Neuronal stem cell (in vitro differentiated cells): ENCODE data around the gene DNM3.
"Not testable (repeated sequence)": the region's sequence is repeated elsewhere in the genome, so short reads cannot be mapped to it uniquely, and the experiment has no call there.

ENCODE experiments used
- DNase-seq: peaks from one replicate; pipeline ENCODE4 v3.0.0-alpha.2; 2013; ENCODE audit warnings: low spot score
- H2AFZ ChIP-seq: one replicate; pipeline ENCODE4 v1.6.1; 2013; ENCODE audit warnings: mild to moderate bottlenecking, low read length, inconsistent platforms
- H2AK5ac ChIP-seq: 2 replicates; pipeline ENCODE4 v1.6.1; 2013; ENCODE audit warnings: low read depth, mild to moderate bottlenecking, inconsistent platforms, low read length, moderate library complexity, mixed read lengths
- H2BK120ac ChIP-seq: 2 replicates; pipeline ENCODE4 v1.6.1; 2013; ENCODE audit warnings: low read depth, mild to moderate bottlenecking, inconsistent platforms, low read length, moderate library complexity, mixed read lengths
- H2BK12ac ChIP-seq: one replicate; pipeline ENCODE4 v1.6.1; 2013; ENCODE audit warnings: low read length, inconsistent platforms
- H2BK15ac ChIP-seq: 2 replicates; pipeline ENCODE4 v1.6.1; 2013; ENCODE audit warnings: mild to moderate bottlenecking, low read length, inconsistent platforms, mixed read lengths
- H2BK5ac ChIP-seq: one replicate; pipeline ENCODE4 v1.6.1; 2013; ENCODE audit warnings: inconsistent platforms, mild to moderate bottlenecking, low read length, moderate library complexity
- H3K14ac ChIP-seq: one replicate; pipeline ENCODE4 v1.6.1; 2013; ENCODE audit warnings: low read length, inconsistent platforms
- H3K18ac ChIP-seq: 2 replicates; pipeline ENCODE4 v1.6.1; 2013; ENCODE audit warnings: low read length, inconsistent platforms
- H3K23ac ChIP-seq: 2 replicates; pipeline ENCODE4 v1.6.1; 2013; ENCODE audit warnings: low read depth, mild to moderate bottlenecking, mixed read lengths, low read length, inconsistent platforms; ENCODE audit not compliant: poor library complexity
- H3K27ac ChIP-seq: replicated peaks from 3 replicates; pipeline ENCODE4 v1.5.1; 2013; ENCODE audit warnings: low read length, inconsistent platforms
- H3K27me3 ChIP-seq, 3 experiments: 2 replicates each; pipeline ENCODE4 v1.6.1; 2013; ENCODE audit warnings: low read length in 3 of 3, mild to moderate bottlenecking in 2 of 3, inconsistent platforms in 1 of 3, low read depth in 1 of 3, mixed read lengths in 1 of 3, moderate library complexity in 1 of 3; ENCODE audit not compliant: control insufficient read depth in 3 of 3, insufficient read depth in 3 of 3
- H3K36me3 ChIP-seq, 2 donors: replicated peaks in 1 of 2; 2 replicates each; pipeline ENCODE4 v1.6.1; 2013; ENCODE audit warnings: low read length in 2 of 2; ENCODE audit not compliant: control insufficient read depth in 2 of 2, insufficient read depth in 2 of 2
- H3K4ac ChIP-seq: 2 replicates; pipeline ENCODE4 v1.6.1; 2013; ENCODE audit warnings: inconsistent platforms, mild to moderate bottlenecking, low read length, moderate library complexity
- H3K4me1 ChIP-seq, 2 donors: 1 replicate in 1 of 2; 2 replicates in 1 of 2; pipeline ENCODE4 v1.6.1; 2013; ENCODE audit warnings: low read length in 2 of 2, low read depth in 1 of 2; ENCODE audit not compliant: control insufficient read depth in 2 of 2, insufficient read depth in 1 of 2
- H3K4me2 ChIP-seq: one replicate; pipeline ENCODE4 v1.6.1; 2013; ENCODE audit warnings: mild to moderate bottlenecking, low read length, inconsistent platforms; ENCODE audit not compliant: insufficient read depth, poor library complexity, severe bottlenecking
- H3K4me3 ChIP-seq, 2 donors: 2 replicates each; pipeline ENCODE4 v1.5.1; 2013; ENCODE audit warnings: low read length in 2 of 2, mild to moderate bottlenecking in 2 of 2, inconsistent platforms in 1 of 2, moderate library complexity in 1 of 2
- H3K79me1 ChIP-seq: one replicate; pipeline ENCODE4 v1.6.1; 2013; ENCODE audit warnings: low read depth, mild to moderate bottlenecking, inconsistent platforms, low read length, moderate library complexity
- H3K9ac ChIP-seq: one replicate; pipeline ENCODE4 v1.6.1; 2013; ENCODE audit warnings: mild to moderate bottlenecking, low read depth, low read length, inconsistent platforms; ENCODE audit not compliant: poor library complexity
- H3K9me3 ChIP-seq, 2 donors: replicated peaks in 1 of 2; 2 replicates each; pipeline versions ENCODE3 to v1.6.1; 2013; ENCODE audit warnings: low read length in 2 of 2, mild to moderate bottlenecking in 2 of 2, inconsistent platforms in 1 of 2, low read depth in 1 of 2, mixed read lengths in 1 of 2, moderate library complexity in 1 of 2; ENCODE audit not compliant: control insufficient read depth in 2 of 2, insufficient read depth in 1 of 2
- H4K8ac ChIP-seq: one replicate; pipeline ENCODE4 v1.6.1; 2013; ENCODE audit warnings: low read depth, mild to moderate bottlenecking, inconsistent platforms, low read length, moderate library complexity
- H4K91ac ChIP-seq: one replicate; pipeline ENCODE4 v1.6.1; 2013; ENCODE audit warnings: low read length, low read depth, mild to moderate bottlenecking, inconsistent platforms; ENCODE audit not compliant: poor library complexity
- WGBS, 2 donors: extraction: QIAGEN DNeasy Blood & Tissue Kit; methylation state at CpG; one replicate each; pipeline ENCODE4 v1.1.7; 2013; ENCODE audit warnings: missing lambda C conversion rate in 2 of 2, mixed read lengths in 1 of 2; ENCODE audit not compliant: insufficient read length in 2 of 2, insufficient replicate concordance in 1 of 2; ENCODE audit errors: extremely low coverage in 2 of 2; 5-methylcytosine and 5-hydroxymethylcytosine counted together

DNM3 gene

DNA sequence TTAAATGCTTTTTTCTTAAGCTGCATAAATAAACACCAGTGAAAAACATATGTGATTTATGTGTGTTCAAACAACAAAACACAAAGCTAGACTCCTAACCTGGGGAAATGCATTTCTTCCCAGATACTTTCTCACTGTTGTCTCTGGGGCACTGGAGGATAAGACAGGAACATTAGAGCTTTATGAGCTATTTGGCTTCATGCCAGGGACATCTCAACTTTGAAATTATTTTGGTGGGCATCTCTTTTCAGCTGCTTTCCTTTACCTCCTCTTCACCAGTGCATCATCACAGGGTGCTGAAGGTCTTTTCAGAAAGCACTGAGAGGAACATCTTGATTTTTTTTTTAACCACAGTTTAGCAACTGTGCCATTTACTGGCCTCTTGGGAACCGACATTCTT, 212.9 kb downstream of the DNM3 start:
- Histone ChIP-seq H3K4me1 (no peaks in the 10 kb centered on the region), H3K9me3 (no peaks in the 10 kb centered on the region), H3K27ac (no peak overlapping the region), H3K4me3 (no peak overlapping the region), H2BK5ac (no peak overlapping the region), H4K91ac (no peak overlapping the region), H2BK15ac (no peak overlapping the region), H3K9ac (no peak overlapping the region), H3K4me2 (no peak overlapping the region), H3K36me3 (no peaks in the 10 kb centered on the region), H3K23ac (no peak overlapping the region), H2AK5ac (no peak overlapping the region), H2BK12ac (no peak overlapping the region), H3K4ac (no peak overlapping the region), H2BK120ac (no peak overlapping the region), H2AFZ (no peak overlapping the region), H3K18ac (no peak overlapping the region), H3K14ac (no peak overlapping the region), H4K8ac (no peak overlapping the region), H3K27me3 (no peaks in the 10 kb centered on the region), H3K79me1 (no peaks in the 10 kb centered on the region)
- DNase-seq, result no peak
- no CpG with 5 or more reads among the region's 1 CpG for WGBS, 2 donors

DNA sequence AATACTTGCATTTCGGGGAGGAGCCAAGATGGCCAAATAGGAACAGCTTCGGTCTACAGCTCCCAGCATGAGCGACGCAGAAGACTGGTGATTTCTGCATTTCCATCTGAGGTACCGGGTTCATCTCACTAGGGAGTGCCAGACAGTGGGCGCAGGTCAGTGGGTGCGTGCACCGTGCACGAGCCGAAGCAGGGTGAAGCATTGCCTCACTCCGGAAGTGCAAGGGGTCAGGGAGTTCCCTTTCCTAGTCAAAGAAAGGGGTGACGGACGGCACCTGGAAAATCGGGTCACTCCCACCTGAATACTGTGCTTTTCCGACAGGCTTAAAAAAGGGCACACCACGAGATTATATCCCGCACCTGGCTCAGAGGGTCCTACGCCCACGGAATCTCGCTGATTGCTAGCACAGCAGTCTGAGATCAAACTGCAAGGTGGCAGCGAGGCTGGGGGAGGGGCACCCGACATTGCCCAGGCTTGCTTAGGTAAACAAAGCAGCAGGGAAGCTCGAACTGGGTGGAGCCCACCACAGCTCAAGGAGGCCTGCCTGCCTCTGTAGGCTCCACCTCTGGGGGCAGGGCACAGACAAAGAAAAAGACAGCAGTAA, 214.6 kb downstream of the DNM3 start:
- not testable (repeated sequence) for H3K4me2 ChIP-seq, H3K14ac ChIP-seq, H3K4ac ChIP-seq, H4K91ac ChIP-seq, DNase-seq, H3K18ac ChIP-seq, H2AFZ ChIP-seq, H3K23ac ChIP-seq, H3K36me3 ChIP-seq, H3K4me3 ChIP-seq, H2BK5ac ChIP-seq, H3K27ac ChIP-seq, H3K79me1 ChIP-seq, H3K27me3 ChIP-seq, H3K9ac ChIP-seq, H2BK12ac ChIP-seq, H2BK120ac ChIP-seq, H2BK15ac ChIP-seq, H2AK5ac ChIP-seq, H4K8ac ChIP-seq, H3K4me1 ChIP-seq, H3K9me3 ChIP-seq
- no CpG with 5 or more reads among the region's 23 CpGs for WGBS, 2 donors

DNA sequence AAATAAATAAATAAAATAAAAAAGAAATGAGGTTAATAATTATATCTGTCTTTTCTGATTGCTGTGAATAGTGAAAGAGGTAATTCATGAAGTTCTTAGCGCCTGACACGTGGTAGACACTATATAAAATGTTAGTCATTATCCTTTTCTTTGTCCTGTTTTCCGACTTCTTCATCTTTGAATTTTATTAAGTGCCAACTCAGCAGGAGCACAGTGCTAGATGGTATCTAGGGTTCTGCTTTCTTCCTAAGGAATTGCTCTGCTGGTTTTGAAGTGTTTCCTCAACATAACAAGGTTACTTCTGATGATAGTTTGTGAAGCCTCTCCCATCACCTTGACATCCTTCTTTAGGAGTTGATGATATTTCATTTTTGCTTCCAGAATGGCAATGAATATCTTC, 227.0 kb downstream of the DNM3 start:
- H3K4ac ChIP-seq, result no peak overlapping the region
- no peaks in the 10 kb centered on the region for H3K4me1 ChIP-seq
- no peak overlapping the region for H3K27ac ChIP-seq
- no peak overlapping the region for H4K91ac ChIP-seq
- H2BK5ac ChIP-seq, result no peak overlapping the region
- H3K23ac ChIP-seq, result no peak overlapping the region
- no peak overlapping the region for H2BK15ac ChIP-seq
- no peak overlapping the region for H3K9ac ChIP-seq
- no CpG with 5 or more reads among the region's 3 CpGs for WGBS, 2 donors
- H3K14ac ChIP-seq, result no peak overlapping the region
- H3K4me2 ChIP-seq, result no peak overlapping the region
- H2AK5ac ChIP-seq, result no peak overlapping the region
- no peak overlapping the region for H4K8ac ChIP-seq
- H3K79me1 ChIP-seq, result no peaks in the 10 kb centered on the region
- no peaks in the 10 kb centered on the region for H3K9me3 ChIP-seq
- H2BK12ac ChIP-seq, result no peak overlapping the region
- H3K18ac ChIP-seq, result no peak overlapping the region
- no peaks in the 10 kb centered on the region for H3K27me3 ChIP-seq
- H2AFZ ChIP-seq, result no peak overlapping the region
- no peaks in the 10 kb centered on the region for H3K36me3 ChIP-seq
- no peak overlapping the region for H2BK120ac ChIP-seq
- no peak for DNase-seq
- H3K4me3 ChIP-seq, result no peak overlapping the region

DNA sequence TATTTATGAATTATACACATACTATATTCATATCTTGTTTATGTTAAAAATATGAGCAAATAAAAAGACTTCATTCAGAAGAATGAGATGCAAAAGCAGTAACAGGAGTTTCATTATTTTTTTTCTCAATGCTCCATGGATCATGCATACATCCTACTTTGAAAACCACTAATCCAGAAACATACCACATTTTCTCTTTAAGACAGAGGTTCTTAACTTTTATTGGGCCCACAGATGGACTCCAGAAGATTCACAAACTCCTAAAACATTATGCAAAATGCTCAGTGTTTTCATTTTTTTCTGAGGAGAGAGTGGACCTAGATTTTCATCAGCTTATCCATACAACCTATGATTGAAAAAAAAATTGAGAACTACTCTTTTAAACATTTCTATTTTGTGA, 227.8 kb downstream of the DNM3 start:
- Histone ChIP-seq H4K8ac (no peak overlapping the region), H2BK12ac (no peak overlapping the region), H4K91ac (no peak overlapping the region), H2BK120ac (no peak overlapping the region), H3K18ac (no peak overlapping the region), H3K36me3 (no peaks in the 10 kb centered on the region), H3K27ac (no peak overlapping the region), H3K4me1 (no peaks in the 10 kb centered on the region), H3K14ac (no peak overlapping the region), H3K4me2 (no peak overlapping the region), H3K79me1 (no peaks in the 10 kb centered on the region), H2BK15ac (no peak overlapping the region), H3K27me3 (no peaks in the 10 kb centered on the region), H3K9ac (no peak overlapping the region), H2BK5ac (no peak overlapping the region), H3K4ac (no peak overlapping the region), H3K23ac (no peak overlapping the region), H3K4me3 (no peak overlapping the region), H2AFZ (no peak overlapping the region), H3K9me3 (no peaks in the 10 kb centered on the region), H2AK5ac (no peak overlapping the region)
- DNase-seq, result no peak
